HEK293 (cell line): ENCODE data around the gene SCLT1.

Experiments
- CTCF ChIA-PET: fragments of 350-600 bp; formaldehyde crosslinking; extraction: SDS; loops from one replicate; lab custom pipeline; 2021; ENCODE audit warnings: antibody characterized with exemption; lab: Yijun Ruan, JAX
- POLR2A ChIA-PET: fragments of 300-600 bp; formaldehyde crosslinking; extraction: SDS; loops from one replicate; lab custom pipeline; 2020; ENCODE audit warnings: antibody characterized with exemption, inconsistent platforms; lab: Yijun Ruan, JAX
- H3K27ac ChIP-seq: fragments of 200-500 bp; sonication (Bioruptor generic); 2 replicates; pipeline ENCODE4 v1.5.1; 2014; ENCODE audit warnings: low read depth, low read length, control low read depth, inconsistent platforms; ENCODE audit errors: extremely low read depth
- H3K36me3 ChIP-seq, 2 experiments: fragments of 200-500 bp in 1 of 2; sonication (Bioruptor generic) in 1 of 2; 1 replicate in 1 of 2; 2 replicates in 1 of 2; pipeline ENCODE4 v1.5.1; 2014 to 2017; ENCODE audit warnings: inconsistent platforms in 2 of 2, low read length in 2 of 2; ENCODE audit not compliant: control insufficient read depth in 2 of 2, insufficient read depth in 1 of 2
- H3K4me1 ChIP-seq: fragments of 200-500 bp; sonication (Bioruptor generic); 2 replicates; pipeline ENCODE4 v1.5.1; 2014; ENCODE audit warnings: mild to moderate bottlenecking, low read length, inconsistent platforms; ENCODE audit not compliant: control insufficient read depth, insufficient read depth
- H3K4me3 ChIP-seq: 2 replicates; pipeline ENCODE4 v1.5.1; 2011; ENCODE audit warnings: low read depth, mild to moderate bottlenecking, control low read depth, low read length, moderate library complexity
- H3K9me3 ChIP-seq: fragments of 200-500 bp; sonication (Bioruptor generic); 2 replicates; pipeline ENCODE4 v1.5.1; 2014; ENCODE audit warnings: low read depth, low read length, inconsistent platforms; ENCODE audit not compliant: control insufficient read depth, insufficient read depth
- HIC1 ChIP-seq: fragments of 450-650 bp; formaldehyde crosslinking; IDR thresholded peaks from 2 replicates; pipeline ENCODE4 v1.5.1; 2016; ENCODE audit warnings: missing biosample characterization, missing genetic modification characterization
- KLF1 ChIP-seq: fragments of 450-650 bp; formaldehyde crosslinking; IDR thresholded peaks from 2 replicates; pipeline ENCODE4 v1.5.1; 2016; ENCODE audit warnings: missing biosample characterization, missing genetic modification characterization
- KLF16 ChIP-seq: fragments of 450-650 bp; formaldehyde crosslinking; IDR thresholded peaks from 2 replicates; pipeline ENCODE4 v1.5.1; 2017; ENCODE audit warnings: missing biosample characterization, missing genetic modification characterization
- KLF7 ChIP-seq: fragments of 450-650 bp; formaldehyde crosslinking; IDR thresholded peaks from 2 replicates; pipeline ENCODE4 v1.5.1; 2016; ENCODE audit warnings: missing biosample characterization, missing genetic modification characterization, borderline replicate concordance
- KLF8 ChIP-seq: fragments of 450-650 bp; formaldehyde crosslinking; IDR thresholded peaks from 2 replicates; pipeline ENCODE4 v1.5.1; 2016; ENCODE audit warnings: missing biosample characterization, missing genetic modification characterization
- PRDM4 ChIP-seq: fragments of 450-650 bp; formaldehyde crosslinking; IDR thresholded peaks from 2 replicates; pipeline ENCODE4 v1.5.1; 2017; ENCODE audit warnings: missing biosample characterization, missing genetic modification characterization
- REPIN1 ChIP-seq: fragments of 450-650 bp; formaldehyde crosslinking; IDR thresholded peaks from 2 replicates; pipeline ENCODE4 v1.5.1; 2017; ENCODE audit warnings: missing biosample characterization, missing genetic modification characterization, low read depth
- SETDB1 ChIP-seq: IDR thresholded peaks from one replicate; pipeline ENCODE4 v1.6.1; 2017; ENCODE audit warnings: mild to moderate bottlenecking, low read length, moderate library complexity, mixed read lengths; ENCODE audit not compliant: insufficient read length
- YY2 ChIP-seq: fragments of 450-650 bp; formaldehyde crosslinking; IDR thresholded peaks from 2 replicates; pipeline ENCODE4 v1.5.1; 2016; ENCODE audit warnings: missing biosample characterization, missing genetic modification characterization
- ZEB2 ChIP-seq: fragments of 450-650 bp; formaldehyde crosslinking; IDR thresholded peaks from 2 replicates; pipeline ENCODE4 v1.5.1; 2016; ENCODE audit warnings: missing biosample characterization, missing genetic modification characterization
- ZFP41 ChIP-seq: fragments of 450-650 bp; formaldehyde crosslinking; IDR thresholded peaks from 2 replicates; pipeline ENCODE4 v1.5.1; 2016; ENCODE audit warnings: missing biosample characterization, missing genetic modification characterization, borderline replicate concordance
- ZNF133 ChIP-seq: fragments of 450-650 bp; formaldehyde crosslinking; IDR thresholded peaks from 2 replicates; pipeline ENCODE4 v1.5.1; 2016; ENCODE audit warnings: missing biosample characterization, missing genetic modification characterization
- ZNF146 ChIP-seq: fragments of 450-650 bp; formaldehyde crosslinking; IDR thresholded peaks from 2 replicates; pipeline ENCODE4 v1.5.1; 2016; ENCODE audit warnings: missing biosample characterization, missing genetic modification characterization
- ZNF169 ChIP-seq: fragments of 450-650 bp; formaldehyde crosslinking; IDR thresholded peaks from 2 replicates; pipeline ENCODE4 v1.5.1; 2016; ENCODE audit warnings: missing biosample characterization, missing genetic modification characterization
- ZNF202 ChIP-seq: fragments of 450-650 bp; formaldehyde crosslinking; IDR thresholded peaks from 2 replicates; pipeline ENCODE4 v1.5.1; 2016; ENCODE audit warnings: missing biosample characterization, missing genetic modification characterization, borderline replicate concordance
- ZNF221 ChIP-seq: fragments of 450-650 bp; formaldehyde crosslinking; IDR thresholded peaks from 2 replicates; pipeline ENCODE4 v1.5.1; 2017; ENCODE audit warnings: missing biosample characterization, missing genetic modification characterization, borderline replicate concordance
- ZNF248 ChIP-seq: fragments of 450-650 bp; formaldehyde crosslinking; IDR thresholded peaks from 2 replicates; pipeline ENCODE4 v1.5.1; 2017; ENCODE audit warnings: missing biosample characterization, missing genetic modification characterization
- ZNF311 ChIP-seq: fragments of 450-650 bp; formaldehyde crosslinking; IDR thresholded peaks from 2 replicates; pipeline ENCODE4 v1.5.1; 2017; ENCODE audit warnings: missing biosample characterization, missing genetic modification characterization, borderline replicate concordance
- ZNF362 ChIP-seq: fragments of 450-650 bp; formaldehyde crosslinking; IDR thresholded peaks from 2 replicates; pipeline ENCODE4 v1.5.1; 2016; ENCODE audit warnings: missing biosample characterization, missing genetic modification characterization
- ZNF398 ChIP-seq: fragments of 450-650 bp; formaldehyde crosslinking; IDR thresholded peaks from 2 replicates; pipeline ENCODE4 v1.5.1; 2017; ENCODE audit warnings: missing biosample characterization, missing genetic modification characterization
- ZNF416 ChIP-seq: fragments of 450-650 bp; formaldehyde crosslinking; IDR thresholded peaks from 2 replicates; pipeline ENCODE4 v1.5.1; 2016; ENCODE audit warnings: missing biosample characterization, missing genetic modification characterization
- ZNF580 ChIP-seq: fragments of 450-650 bp; formaldehyde crosslinking; IDR thresholded peaks from 2 replicates; pipeline ENCODE4 v1.5.1; 2016; ENCODE audit warnings: missing biosample characterization, missing genetic modification characterization
- ZNF585B ChIP-seq: fragments of 450-650 bp; formaldehyde crosslinking; IDR thresholded peaks from 2 replicates; pipeline ENCODE4 v1.5.1; 2016; ENCODE audit warnings: missing biosample characterization, missing genetic modification characterization
- ZNF600 ChIP-seq: fragments of 450-650 bp; formaldehyde crosslinking; IDR thresholded peaks from 2 replicates; pipeline ENCODE4 v1.5.1; 2016; ENCODE audit warnings: missing biosample characterization, missing genetic modification characterization
- ZXDB ChIP-seq: fragments of 450-650 bp; formaldehyde crosslinking; IDR thresholded peaks from 2 replicates; pipeline ENCODE4 v1.5.1; 2016; ENCODE audit warnings: missing biosample characterization, missing genetic modification characterization

SCLT1 gene

GRCh38 chr4:128907981-128908380 lies 185.4 kb downstream of the SCLT1 start:
- H3K27ac ChIP-seq: no peak overlapping the region
- ChIA-PET POLR2A (no interaction called here), CTCF (no interaction called here)
- H3K9me3 ChIP-seq: no peaks in the 10 kb centered on the region
- no peaks in the 10 kb centered on the region for H3K36me3 ChIP-seq
- H3K4me1 ChIP-seq: no peaks in the 10 kb centered on the region
- H3K4me3 ChIP-seq: no peak overlapping the region
- no peak for TF ChIP-seq KLF7 (tag by site-specific recombination)
- TF ChIP-seq ZXDB (tag by site-specific recombination): no peak
- TF ChIP-seq KLF1 (tag by site-specific recombination): no peak
- no peak for TF ChIP-seq ZNF398 (tag by site-specific recombination)
- TF ChIP-seq ZNF416 (tag by site-specific recombination): no peak
- TF ChIP-seq HIC1 (tag by site-specific recombination): no peak
- TF ChIP-seq ZFP41: no peak
- no peak for TF ChIP-seq YY2
- TF ChIP-seq ZNF169 (tag by site-specific recombination): no peak
- TF ChIP-seq KLF8: no peak
- TF ChIP-seq ZNF600 (tag by site-specific recombination): no peak
- no peak for TF ChIP-seq ZNF362
- TF ChIP-seq ZNF133: no peak
- no peak for TF ChIP-seq SETDB1
- no peak for TF ChIP-seq ZNF311 (tag by site-specific recombination)
- no peak for TF ChIP-seq PRDM4 (tag by site-specific recombination)
- TF ChIP-seq ZNF585B: no peak
- no peak for TF ChIP-seq ZNF580

GRCh38 chr4:128906581-128906980 lies 186.8 kb downstream of the SCLT1 start:
- Histone ChIP-seq H3K4me1 (no peaks in the 10 kb centered on the region), H3K27ac (no peak overlapping the region), H3K9me3 (no peaks in the 10 kb centered on the region), H3K36me3 (no peaks in the 10 kb centered on the region), H3K4me3 (no peak overlapping the region)
- TF ChIP-seq ZNF248 (tag by site-specific recombination) (no peak), ZNF221 (tag by site-specific recombination) (no peak), KLF16 (tag by site-specific recombination) (no peak), REPIN1 (tag by site-specific recombination) (no peak), ZNF202 (tag by site-specific recombination) (no peak), ZEB2 (tag by site-specific recombination) (no peak), ZNF146 (tag by site-specific recombination) (no peak)
- ChIA-PET CTCF (interaction anchor here (0.7 kb wide), 1 partner anchor 246 kb away, joined by 5 read pairs; no protein-coding TSS in a partner anchor), POLR2A (no interaction called here)
